Left lung (tissue), 10 donors: ENCODE measurements around the gene SRRM5. TPM values are rescaled to one million over a fixed set of nuclear protein-coding genes. Genes with fewer than 3 reads are reported as not detected.

Experiments used
- ATAC-seq: fragments of 200-7000 bp; cut with Tn5 transposase; one replicate; pipeline ENCODE4 v1.9.1; 2020; ENCODE audit warnings: moderate library complexity
- DNase-seq, 4 donors: peaks; one replicate each; pipeline ENCODE4 v3.0.0-alpha.2; 2013 to 2020
- H3K27ac ChIP-seq, 2 donors: fragments of 200-600 bp; sonication (generic) in 1 of 2; one replicate each; pipeline versions ENCODE4 v1.5.0 to v1.8.0; 2020 to 2021
- H3K27me3 ChIP-seq, 2 donors: fragments of 200-600 bp; sonication (generic) in 1 of 2; one replicate each; pipeline versions ENCODE4 v1.5.0 to v1.8.0; 2020 to 2021
- H3K36me3 ChIP-seq, 2 donors: fragments of 200-600 bp; sonication (generic) in 1 of 2; one replicate each; pipeline versions ENCODE4 v1.5.0 to v1.8.0; 2020 to 2021
- H3K4me1 ChIP-seq, 2 donors: fragments of 200-600 bp; one replicate each; pipeline ENCODE4 v1.8.0; 2021
- H3K4me3 ChIP-seq, 2 donors: fragments of 200-600 bp; sonication (generic) in 1 of 2; one replicate each; pipeline versions ENCODE4 v1.5.0 to v1.8.0; 2020 to 2021; ENCODE audit warnings: mild to moderate bottlenecking in 1 of 2
- H3K9me3 ChIP-seq, 2 donors: fragments of 200-600 bp; sonication (generic) in 1 of 2; one replicate each; pipeline versions ENCODE4 v1.5.0 to v1.8.0; 2020 to 2021
- CTCF ChIP-seq, 2 donors: fragments of 200-600 bp; sonication (generic) in 1 of 2; IDR thresholded peaks; one replicate each; pipeline versions ENCODE4 v1.5.0 to v1.8.0; 2021; ENCODE audit warnings: antibody characterized with exemption in 2 of 2
- intact Hi-C, 2 donors: fragments of 100-400 bp; cut with DNase I; formaldehyde crosslinking; loops; one replicate each; pipeline versions ENCODE4 v1.11.2 to v1.14.2; 2022
- polyA plus RNA-seq, 6 donors: library from polyadenylated mRNA; unstranded; fragments of 120-200 nt; gene quantifications; one replicate each; pipeline ENCODE4 v1.2.1, GENCODE V29; 2013; ENCODE audit not compliant: insufficient read length in 6 of 6
- total RNA-seq, 2 donors: library from RNA; stranded (reverse); fragmentation: NEBNext Ultra II Directional; extraction: Animal tissue kit (Norgen Biotek cat#: 25700); gene quantifications; one replicate each; pipeline ENCODE4 v1.2.1, GENCODE V29; 2021
- donor health status: DM: no; HTN: yes; CAD: no.
- donor health status: DM: no; HTN: no; CAD: no.

Gene SRRM5
- total and polyA plus RNA-seq, 8 donors: 0.10 to 2.5 (median 1.7) TPM

GRCh38 chr19:43575156-43575950 lies 36.5 kb upstream of the SRRM5 start, which contains the start of the genes PINLYP and XRCC1:
Gene PINLYP, plus strand, starts transcription at chr19:43575801. Its CDS starts 1,391 bp downstream, at chr19:43577192.
Gene XRCC1, minus strand, starts transcription at chr19:43575527. Its CDS starts 69 bp downstream, at chr19:43575458.
- ATAC-seq (peak; percentile 98), DNase-seq (peak; percentile 97 to 100 (median 99))
- no peaks in the 10 kb centered on the region for H3K9me3 ChIP-seq
- no peaks in the 10 kb centered on the region for H3K27me3 ChIP-seq
- intact Hi-C loops: no loop called here
- TF ChIP-seq CTCF (IDR thresholded peaks at IDR 0.05): no peak
- H3K4me3 ChIP-seq: peak within 1 kb of the TSS; percentile 74 to 86
- peaks cover 6 to 33% of the 10 kb centered on the region in 2 donors for H3K4me1 ChIP-seq
- peaks cover 0 to 6% of the 10 kb centered on the region in 2 donors for H3K36me3 ChIP-seq
- H3K27ac ChIP-seq: peak within 1 kb of the TSS; percentile 65 to 82

- H3K36me3 ChIP-seq: peaks cover 0 to 3% of the 10 kb centered on the region in 2 donors
- H3K4me3 ChIP-seq: peak overlapping the region; percentile 74 to 86
- DNase-seq (no peak), ATAC-seq (no peak)
- H3K4me1 ChIP-seq: peaks cover 6 to 42% of the 10 kb centered on the region in 2 donors
- H3K9me3 ChIP-seq: no peaks in the 10 kb centered on the region
- intact Hi-C loops: no loop called here
- no peak for TF ChIP-seq CTCF (IDR thresholded peaks at IDR 0.05)
- H3K27ac ChIP-seq: peak overlapping the region; percentile 47 to 82
- H3K27me3 ChIP-seq: no peaks in the 10 kb centered on the region
Observed at GRCh38 chr19:43575955-43576878, 35.7 kb upstream of the SRRM5 start.

GRCh38 chr19:43578787-43579186 lies 33.1 kb upstream of the SRRM5 start:
- Histone ChIP-seq H3K27me3 (no peaks in the 10 kb centered on the region), H3K4me1 (peaks cover 6 to 39% of the 10 kb centered on the region in 2 donors), H3K4me3 (no peak overlapping the region), H3K36me3 (no peaks in the 10 kb centered on the region), H3K27ac (no peak overlapping the region), H3K9me3 (no peaks in the 10 kb centered on the region)
- intact Hi-C loops: no loop called here
- no peak for TF ChIP-seq CTCF (IDR thresholded peaks at IDR 0.05)
- ATAC-seq (no peak), DNase-seq (no peak)

GRCh38 chr19:43581467-43581866 lies 30.4 kb upstream of the SRRM5 start:
- no peak for TF ChIP-seq CTCF (IDR thresholded peaks at IDR 0.05)
- intact Hi-C loops: no loop called here
- no peak for DNase-seq
- Histone ChIP-seq H3K4me1 (peaks cover 0 to 21% of the 10 kb centered on the region in 2 donors), H3K27me3 (no peaks in the 10 kb centered on the region), H3K9me3 (no peaks in the 10 kb centered on the region), H3K4me3 (peak overlapping the region in 1 of 2 donors; percentile 45), H3K36me3 (peaks cover 0 to 7% of the 10 kb centered on the region in 2 donors), H3K27ac (peak overlapping the region in 1 of 2 donors; percentile 50)
- ATAC-seq: no peak
